NCI-H2081 treated with DMSO at 0.1 percent for 48 hours (cell line): Measurements from ENCODE around the gene MTO1.
"Not testable (repeated sequence)": the region's sequence is repeated elsewhere in the genome, so short reads cannot be mapped to it uniquely, and the experiment has no call there.

ENCODE experiments used
- DNase-seq: peaks from one replicate; lab custom pipeline; 2025; lab: John Stamatoyannopoulos, UW

MTO1 gene

DNA sequence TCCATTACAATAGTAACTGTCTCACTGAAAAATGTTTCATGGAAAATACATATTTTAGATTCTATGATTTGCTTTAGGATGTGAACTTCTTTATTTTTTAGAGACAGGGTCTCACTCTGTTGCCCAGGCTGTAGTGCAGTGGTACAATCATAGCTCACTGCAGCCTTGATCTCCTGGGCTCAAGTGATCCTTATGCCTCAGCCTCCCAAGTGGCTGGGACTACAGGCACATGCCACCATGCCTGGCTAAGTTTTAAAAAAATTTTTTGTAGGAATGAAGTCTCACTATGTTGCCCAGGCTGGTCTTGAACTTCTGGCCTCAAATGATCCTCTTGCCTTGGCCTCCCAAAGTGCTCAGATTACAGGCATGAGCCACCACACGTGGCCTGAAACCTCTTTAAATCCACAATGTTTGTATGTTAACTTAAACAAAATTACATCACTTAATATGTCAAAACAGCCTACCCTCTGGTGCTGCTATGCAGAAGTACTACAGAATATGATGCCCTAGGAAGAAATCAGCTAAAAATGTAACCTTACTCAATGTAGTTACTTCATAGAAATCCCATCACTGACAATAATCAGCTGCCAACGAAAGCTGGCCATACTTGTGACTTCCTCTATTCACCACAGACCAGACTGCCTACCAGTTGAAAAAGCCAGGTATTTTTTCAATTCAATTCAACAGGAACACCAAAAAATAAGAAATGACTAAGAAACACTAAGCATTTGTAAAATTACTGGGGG is 41.7 kb downstream of the MTO1 start:
- no peak for DNase-seq

DNA sequence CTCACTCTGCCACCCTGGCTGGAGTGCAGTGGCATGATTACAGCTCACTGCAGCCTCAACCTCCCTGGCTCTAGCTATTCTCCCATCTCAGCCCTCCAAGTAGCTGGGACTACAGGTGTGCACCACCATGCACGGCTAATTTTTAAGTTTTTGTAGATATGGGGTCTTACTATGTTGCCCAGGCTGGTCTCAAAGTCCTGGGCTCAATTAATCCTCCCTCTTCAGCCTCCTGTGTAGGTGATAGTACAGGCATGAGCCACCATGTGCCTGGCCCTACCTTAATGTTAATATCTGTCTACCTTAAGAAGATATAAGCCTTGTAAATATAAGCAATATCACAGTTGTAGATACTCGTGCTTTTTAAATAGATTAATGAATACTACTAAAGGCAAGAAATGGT is 42.6 kb downstream of the MTO1 start:
- DNase-seq, result no peak

DNA sequence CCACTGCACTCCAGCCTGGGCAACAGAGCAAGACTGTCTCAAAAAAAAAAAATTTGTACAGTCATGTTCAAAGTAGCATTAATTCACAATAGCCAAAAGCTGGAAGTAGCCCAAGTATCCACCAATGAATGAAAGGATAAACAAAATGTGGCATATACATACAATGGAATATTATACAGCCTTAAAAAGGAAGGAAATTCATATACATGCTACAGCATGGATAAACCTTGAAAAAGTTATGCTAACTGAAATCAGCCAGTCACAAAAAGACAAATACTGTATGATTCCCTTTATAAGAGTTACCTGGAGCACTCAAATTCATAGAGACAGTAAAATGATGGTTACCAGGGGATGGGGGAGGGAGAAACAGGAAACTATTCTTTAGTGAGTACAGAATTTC is 43.6 kb downstream of the MTO1 start:
- DNase-seq, result no peak

DNA sequence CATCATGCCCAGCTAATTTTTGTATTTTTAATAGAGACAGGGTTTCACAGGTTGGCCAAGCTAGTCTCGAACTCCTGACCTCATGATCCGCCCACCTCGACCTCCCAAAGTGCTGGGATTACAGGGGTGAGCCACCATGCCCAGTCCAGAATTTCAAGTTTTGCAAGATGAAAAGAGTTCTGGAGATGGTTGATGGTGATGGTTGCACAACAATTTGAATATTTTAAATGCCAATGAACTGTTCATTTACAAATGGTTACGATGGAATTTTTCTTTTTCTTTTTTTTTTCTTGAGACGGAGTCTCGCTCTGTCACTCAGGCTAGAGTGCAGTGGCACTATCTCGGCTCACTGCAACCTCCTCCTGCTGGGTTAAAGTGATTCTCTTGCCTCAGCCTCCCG is 44.2 kb downstream of the MTO1 start:
- DNase-seq, result not testable (repeated sequence)

DNA sequence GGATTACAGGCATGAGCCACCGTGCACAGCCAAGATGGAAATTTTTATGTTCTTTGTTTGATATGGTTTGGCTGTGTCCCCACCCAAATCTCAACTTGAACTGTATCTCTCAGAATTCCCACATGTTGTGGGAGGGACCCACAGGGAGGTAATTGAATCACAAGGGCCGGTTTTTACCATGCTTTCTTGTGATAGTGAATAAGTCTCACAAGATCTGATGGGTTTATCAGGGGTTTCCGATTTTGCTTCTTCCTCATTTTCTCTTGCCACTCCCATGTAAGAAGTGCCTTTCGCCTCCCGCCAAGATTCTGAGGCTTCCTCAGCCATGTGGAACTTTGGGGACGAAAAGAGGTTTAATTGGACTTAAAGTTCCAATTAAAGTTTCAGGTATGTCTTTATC is 44.7 kb downstream of the MTO1 start:
- no peak for DNase-seq

DNA sequence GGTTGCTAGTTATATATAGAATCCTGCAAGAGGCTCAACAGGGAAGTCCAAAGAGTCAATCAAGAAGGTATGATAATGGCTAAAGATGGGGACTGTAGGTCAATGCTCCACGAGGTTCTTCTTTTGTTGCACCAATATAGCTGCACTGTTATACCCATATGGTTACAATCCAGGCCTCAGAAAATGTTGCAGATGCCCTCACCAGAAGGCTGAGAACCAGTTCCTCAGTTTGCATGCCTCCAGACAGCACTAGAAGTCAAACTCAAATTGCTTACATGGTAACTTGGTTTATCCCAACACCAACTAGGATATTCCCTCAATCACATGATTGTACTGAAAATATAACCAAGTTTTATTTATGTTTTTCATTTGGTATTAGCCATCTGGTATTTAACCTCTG is 47.2 kb downstream of the MTO1 start:
- DNase-seq, result no peak

DNA sequence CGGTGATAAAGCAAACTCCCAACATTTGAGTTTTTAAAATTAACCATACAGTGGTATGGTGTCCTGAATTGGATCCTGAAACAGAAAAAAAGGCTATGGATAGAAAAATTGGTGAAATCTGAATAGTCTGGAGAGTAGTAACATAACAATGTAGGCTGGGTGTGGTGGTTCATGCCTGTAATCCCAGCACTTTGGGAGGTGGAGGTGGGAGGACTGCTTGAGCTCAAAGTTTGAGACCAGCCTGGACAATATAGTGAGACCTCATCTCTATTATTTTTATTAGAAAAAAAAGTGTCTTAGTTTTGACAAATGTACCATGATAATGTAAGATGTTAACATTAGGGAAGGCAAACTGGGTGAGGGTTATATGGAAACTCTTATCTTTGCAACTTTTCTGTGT is 48.3 kb downstream of the MTO1 start:
- DNase-seq, result no peak

DNA sequence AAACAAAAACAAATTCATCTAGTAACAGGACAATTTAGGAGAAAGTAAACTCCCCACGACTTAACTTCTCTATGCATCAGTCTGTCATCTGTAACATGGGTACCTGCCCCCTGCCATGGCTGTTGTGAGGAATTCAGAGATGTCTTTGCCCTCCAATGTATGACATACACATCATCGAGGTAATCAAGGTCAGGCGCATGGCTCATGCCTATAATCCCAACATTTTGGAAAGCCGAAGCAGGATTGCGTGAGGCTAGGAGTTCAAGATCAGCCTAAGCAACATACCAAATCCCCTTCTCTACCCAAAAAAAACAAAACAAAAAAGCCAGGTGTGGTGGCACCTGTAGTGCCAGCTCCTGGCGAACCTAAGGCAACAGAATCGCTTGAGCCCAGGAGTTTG is 50.3 kb downstream of the MTO1 start:
- DNase-seq, result no peak

DNA sequence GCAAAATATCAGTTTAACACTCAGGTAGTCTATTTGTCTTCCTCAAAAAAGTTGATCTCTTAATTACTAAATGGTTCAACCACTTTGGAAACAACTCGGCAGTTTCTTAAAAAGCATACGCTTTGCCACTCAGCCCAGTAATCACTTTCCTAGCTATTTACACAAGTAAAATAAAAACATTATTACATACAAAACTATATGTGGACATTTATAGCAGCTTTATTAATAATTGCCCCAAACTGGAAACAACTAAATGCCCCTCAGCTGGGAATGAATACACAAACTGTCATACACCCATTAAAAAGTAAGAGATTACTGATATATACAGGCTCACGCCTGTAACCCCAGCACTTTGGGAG is 51.9 kb downstream of the MTO1 start:
- no peak for DNase-seq

DNA sequence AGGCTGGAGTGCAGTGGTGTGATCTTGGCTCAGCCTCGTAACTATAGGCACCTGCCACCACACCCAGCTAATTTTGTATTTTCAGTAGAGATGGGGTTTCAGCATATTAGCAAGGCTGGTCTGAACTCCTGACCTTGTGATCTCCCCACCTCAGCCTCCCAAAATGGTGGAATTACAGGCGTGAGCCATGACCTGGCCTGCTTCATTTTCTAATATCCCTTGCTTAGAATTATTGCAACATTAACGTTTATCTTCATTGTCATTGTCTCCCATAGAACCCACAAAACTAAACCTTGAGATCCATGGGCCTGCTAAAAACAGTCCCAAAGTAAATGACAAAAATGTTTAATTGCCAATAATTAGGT is 53.2 kb downstream of the MTO1 start:
- DNase-seq, result no peak

DNA sequence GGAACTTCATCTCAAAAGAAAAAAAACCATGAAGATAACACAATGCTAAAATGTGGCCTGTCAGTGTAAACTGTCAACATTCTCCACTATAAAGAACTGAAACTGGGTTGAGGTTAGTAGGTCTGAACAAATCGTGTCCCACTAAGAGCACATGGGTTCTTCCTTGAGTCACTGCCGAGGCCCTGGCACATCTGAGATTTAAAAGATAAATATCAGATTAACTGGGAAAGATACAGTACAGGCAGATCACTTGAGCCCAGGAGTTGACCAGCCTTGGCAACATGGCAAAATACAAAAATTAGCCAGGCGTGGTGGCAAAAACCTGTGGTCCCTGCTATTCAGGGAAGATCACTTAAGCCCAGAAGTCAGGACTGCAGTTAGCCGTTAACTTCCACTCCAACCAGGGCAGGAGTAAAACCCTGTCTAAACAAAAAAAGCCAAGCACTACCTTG is 53.7 kb downstream of the MTO1 start:
- DNase-seq, result no peak

DNA sequence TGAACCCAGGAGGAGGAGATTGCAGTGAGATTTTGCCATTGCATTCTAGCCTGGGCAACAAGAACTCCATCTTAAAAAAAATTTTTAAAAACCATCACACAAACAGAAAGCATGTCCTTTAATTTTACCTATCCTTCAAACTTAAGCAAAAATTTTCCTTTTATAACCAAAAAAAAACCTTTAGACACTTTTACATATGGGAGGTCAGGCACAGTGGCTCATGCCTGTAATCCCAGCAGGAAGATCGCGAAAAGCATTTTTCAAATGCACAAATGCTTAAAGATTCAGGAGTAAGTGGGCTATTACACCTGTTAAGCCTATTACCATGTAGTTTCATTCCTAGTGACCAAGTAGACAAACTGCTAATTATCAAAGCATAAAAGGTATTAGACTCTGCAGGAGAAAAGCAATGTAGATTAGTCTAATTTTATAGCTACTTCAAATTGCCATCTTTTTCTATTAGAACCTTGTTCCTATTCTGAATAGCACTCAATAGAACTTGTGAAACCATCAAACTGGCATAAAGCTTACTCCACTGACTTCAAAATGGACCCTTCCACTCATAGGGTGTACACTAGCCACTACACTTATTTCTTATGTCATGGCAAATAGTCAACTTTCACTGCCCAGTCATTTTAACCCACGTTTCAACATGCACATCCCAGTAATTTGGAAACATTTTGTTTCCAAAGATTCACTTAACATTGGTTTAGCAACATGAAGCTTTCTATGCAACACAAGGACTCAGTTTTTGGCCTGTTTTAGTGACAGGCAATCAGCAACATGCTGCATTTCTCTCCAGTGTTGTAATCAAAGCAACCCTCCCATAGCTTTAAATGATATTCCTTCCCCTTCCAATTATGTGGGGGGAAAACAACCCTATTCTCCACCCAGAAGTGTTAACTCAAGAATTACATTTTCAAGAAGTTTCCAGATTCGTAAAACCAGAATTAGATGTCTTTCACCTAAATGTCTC is 55.3 kb downstream of the MTO1 start:
- DNase-seq, result no peak

DNA sequence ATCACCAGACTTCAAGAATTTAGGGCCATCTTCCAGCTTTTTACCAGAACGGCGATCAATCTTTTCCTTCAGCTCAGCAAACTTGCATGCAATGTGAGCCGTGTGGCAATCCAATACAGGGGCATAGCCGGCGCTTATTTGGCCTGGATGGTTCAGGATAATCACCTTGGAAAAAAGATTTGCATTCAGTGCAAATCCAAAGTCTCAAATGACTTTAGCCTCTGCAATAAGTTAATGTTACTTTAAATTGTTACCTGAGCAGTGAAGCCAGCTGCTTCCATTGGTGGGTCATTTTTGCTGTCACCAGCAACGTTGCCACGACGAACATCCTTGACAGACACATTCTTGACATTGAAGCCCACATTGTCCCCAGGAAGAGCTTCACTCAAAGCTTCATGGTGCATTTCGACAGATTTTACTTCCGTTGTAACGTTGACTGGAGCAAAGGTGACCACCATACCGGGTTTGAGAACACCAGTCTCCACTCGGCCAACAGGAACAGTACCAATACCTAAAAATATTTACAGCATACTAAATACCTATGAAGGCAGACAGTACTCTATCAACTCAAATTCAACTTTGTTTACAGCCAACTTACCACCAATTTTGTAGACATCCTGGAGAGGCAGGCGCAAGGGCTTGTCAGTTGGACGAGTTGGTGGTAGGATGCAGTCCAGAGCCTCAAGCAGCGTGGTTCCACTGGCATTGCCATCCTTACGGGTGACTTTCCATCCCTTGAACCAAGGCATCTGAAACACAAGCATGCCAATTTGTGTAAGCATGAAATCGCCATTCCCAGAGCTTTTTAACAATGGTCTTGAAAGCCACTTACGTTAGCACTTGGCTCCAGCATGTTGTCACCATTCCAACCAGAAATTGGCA is 56.8 kb downstream of the MTO1 start:
- not testable (repeated sequence) for DNase-seq

DNA sequence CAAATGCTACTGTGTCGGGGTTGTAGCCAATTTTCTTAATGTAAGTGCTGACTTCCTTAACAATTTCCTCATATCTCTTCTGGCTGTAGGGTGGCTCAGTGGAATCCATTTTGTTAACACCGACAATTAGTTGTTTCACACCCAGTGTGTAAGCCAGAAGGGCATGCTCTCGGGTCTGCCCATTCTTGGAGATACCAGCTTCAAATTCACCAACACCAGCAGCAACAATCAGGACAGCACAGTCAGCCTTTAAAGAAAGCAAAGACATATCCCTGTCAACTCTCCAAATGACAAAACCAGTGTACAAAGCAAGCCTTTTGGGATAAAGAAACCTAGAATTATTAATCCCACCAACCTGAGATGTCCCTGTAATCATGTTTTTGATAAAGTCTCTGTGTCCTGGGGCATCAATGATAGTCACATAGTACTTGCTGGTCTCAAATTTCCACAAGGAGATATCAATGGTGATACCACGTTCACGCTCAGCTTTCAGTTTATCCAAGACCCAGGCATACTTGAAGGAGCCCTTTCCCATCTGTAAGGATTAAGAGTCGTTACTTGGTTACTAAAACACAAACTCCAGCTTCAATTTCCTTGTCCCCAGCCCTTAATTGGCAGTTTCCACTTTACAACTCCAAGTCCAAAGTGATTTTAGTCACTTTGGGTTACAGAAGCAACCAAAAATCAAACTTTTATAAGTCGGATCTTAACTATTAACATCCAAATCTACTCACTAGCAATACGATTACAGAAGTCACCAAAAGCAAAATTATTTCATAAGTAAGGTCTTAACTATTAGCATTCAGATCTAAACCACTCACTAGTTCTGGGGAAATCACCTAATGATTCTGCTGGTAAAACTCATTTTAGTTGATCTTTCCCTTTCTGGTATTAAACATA is 57.7 kb downstream of the MTO1 start:
- DNase-seq, result not testable (repeated sequence)

DNA sequence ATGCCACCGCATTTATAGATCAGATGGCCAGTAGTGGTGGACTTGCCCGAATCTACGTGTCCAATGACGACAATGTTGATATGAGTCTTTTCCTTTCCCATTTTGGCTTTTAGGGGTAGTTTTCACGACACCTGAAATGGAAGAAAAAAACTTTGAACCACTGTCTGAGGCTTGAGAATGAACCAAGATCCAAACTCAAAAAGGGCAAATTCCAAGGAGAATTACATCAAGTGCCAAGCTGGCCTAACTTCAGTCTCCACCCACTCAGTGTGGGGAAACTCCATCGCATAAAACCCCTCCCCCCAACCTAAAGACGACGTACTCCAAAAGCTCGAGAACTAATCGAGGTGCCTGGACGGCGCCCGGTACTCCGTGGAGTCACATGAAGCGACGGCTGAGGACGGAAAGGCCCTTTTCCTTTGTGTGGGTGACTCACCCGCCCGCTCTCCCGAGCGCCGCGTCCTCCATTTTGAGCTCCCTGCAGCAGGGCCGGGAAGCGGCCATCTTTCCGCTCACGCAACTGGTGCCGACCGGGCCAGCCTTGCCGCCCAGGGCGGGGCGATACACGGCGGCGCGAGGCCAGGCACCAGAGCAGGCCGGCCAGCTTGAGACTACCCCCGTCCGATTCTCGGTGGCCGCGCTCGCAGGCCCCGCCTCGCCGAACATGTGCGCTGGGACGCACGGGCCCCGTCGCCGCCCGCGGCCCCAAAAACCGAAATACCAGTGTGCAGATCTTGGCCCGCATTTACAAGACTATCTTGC is 58.6 kb downstream of the MTO1 start:
- DNase-seq, result no peak

DNA sequence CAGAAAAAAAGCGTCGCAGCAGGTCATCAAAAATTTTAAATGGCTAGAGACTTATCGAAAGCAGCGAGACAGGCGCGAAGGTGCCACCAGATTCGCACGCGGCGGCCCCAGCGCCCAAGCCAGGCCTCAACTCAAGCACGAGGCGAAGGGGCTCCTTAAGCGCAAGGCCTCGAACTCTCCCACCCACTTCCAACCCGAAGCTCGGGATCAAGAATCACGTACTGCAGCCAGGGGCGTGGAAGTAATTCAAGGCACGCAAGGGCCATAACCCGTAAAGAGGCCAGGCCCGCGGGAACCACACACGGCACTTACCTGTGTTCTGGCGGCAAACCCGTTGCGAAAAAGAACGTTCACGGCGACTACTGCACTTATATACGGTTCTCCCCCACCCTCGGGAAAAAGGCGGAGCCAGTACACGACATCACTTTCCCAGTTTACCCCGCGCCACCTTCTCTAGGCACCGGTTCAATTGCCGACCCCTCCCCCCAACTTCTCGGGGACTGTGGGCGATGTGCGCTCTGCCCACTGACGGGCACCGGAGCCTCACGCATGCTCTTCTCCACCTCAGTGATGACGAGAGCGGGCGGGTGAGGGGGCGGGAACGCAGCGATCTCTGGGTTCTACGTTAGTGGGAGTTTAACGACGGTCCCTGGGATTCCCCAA is 59.3 kb downstream of the MTO1 start, which contains the start of gene EEF1A1:
EEF1A1 (minus strand) TSS at position 345 of the 663 bp plus-strand sequence. CDS start 1,006 bp downstream, outside the sequence.
- DNase-seq, result peak; percentile 95

DNA sequence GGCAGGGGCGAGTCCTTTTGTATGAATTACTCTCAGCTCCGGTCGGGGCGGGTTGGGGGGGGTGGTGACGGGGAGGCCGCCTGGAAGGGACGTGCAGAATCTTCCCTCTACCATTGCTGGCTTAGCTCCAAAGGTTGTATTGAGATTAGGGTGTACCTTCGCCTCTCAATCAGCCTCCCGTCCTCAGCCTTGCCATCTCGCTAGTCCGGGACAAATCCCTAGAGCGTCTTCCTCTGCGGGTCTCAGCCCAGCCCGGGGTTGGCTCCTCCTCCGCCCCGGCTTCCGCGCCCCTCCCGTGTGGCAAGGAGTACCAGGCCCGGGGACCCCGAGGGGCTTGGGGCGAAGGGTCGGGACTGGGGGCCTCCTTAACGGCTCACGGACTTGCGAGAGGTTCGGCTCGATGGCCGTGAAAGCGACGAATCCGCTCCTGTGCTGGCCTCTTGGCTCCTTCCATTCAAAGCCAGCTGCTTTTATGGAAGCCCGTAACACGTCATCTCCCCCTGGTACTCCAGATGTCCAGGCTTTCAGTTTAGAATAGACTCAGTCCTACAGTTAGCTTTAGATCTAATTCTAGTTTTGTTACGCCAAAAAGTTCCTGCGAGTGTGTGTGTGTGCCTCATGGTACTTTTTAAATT is 59.9 kb downstream of the MTO1 start:
- no peak for DNase-seq

DNA sequence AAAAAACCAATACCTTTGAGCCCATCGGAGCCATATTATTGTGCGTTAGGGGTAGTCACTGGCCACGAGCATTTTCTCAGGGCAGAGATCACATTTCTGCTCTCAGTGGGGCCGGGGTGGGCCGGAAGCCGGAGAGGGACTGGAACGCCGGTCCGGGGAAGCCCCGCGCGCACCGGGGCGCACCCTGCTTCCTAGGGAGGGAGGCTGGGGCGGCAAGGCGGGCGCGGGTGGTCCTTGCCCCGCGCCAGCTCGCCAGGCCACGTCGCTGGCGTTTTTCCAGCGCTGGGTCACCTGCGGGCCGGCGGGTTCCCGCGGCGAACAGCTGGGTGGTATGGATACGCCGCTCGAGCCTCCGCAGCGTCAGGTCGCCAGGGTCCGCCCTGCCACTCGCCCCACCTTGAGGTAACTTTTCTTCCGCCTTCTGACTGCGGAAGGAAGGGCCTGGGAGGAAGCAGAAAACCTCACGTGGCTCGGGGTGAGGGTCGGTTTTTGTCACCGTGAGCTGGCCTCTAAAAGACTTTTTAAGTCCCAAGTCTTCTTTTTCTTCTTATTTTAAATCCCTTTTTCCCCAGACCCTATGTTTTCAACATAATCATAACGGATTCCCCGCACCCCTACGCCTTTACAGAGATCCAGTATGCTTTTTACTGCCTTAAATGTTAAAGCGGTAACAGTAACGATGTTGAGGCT is 62.0 kb downstream of the MTO1 start:
- no peak for DNase-seq
